ENCODE data around the gene HORMAD2.

Gene HORMAD2

GRCh38 chr22:30113494-30113893 lies 33.2 kb downstream of the HORMAD2 start:
- Histone ChIP-seq H3K36me3 (ENCODE audit: insufficient read depth, low read length) (no peaks in the 10 kb centered on the region), H2AFZ (ENCODE audit: low read length) (peak overlapping the region; percentile 69), H3K79me2 (ENCODE audit: insufficient read depth, low read length) (no peaks in the 10 kb centered on the region)

GRCh38 chr22:30114361-30114760 lies 34.1 kb downstream of the HORMAD2 start:
- Histone ChIP-seq H3K27me3 (ENCODE audit: insufficient read depth, low read length, poor library complexity, severe bottlenecking) (no peaks in the 10 kb centered on the region), H3K36me3 (ENCODE audit: insufficient read depth, low read length) (no peaks in the 10 kb centered on the region), H3K9me3 (ENCODE audit: insufficient read depth, low read depth, low read length) (no peaks in the 10 kb centered on the region), H3K4me1 (ENCODE audit: insufficient read depth, low read length, poor library complexity, severe bottlenecking) (peaks cover 9% of the 10 kb centered on the region), H2AFZ (ENCODE audit: low read length) (no peak overlapping the region), H3K9me2 (replicated peaks; ENCODE audit: low read depth, low read length) (no peaks in the 10 kb centered on the region), H3K4me3 (ENCODE audit: low read length, poor library complexity, severe bottlenecking) (no peak overlapping the region), H4K20me1 (ENCODE audit: insufficient read depth, low read length, poor library complexity, severe bottlenecking) (no peaks in the 10 kb centered on the region), H3K4me2 (ENCODE audit: low read depth, low read length, poor library complexity, severe bottlenecking) (no peak overlapping the region), H3K9ac (ENCODE audit: low read depth, low read length, poor library complexity, severe bottlenecking) (no peak overlapping the region), H3F3A (ENCODE audit: low read depth) (no peaks in the 10 kb centered on the region), H3K79me2 (ENCODE audit: insufficient read depth, low read length) (no peaks in the 10 kb centered on the region)
- TF ChIP-seq CTCF (conservative IDR thresholded peaks at IDR 0.05; ENCODE audit: low read length) (no peak), EZH2phosphoT487 (IDR thresholded peaks at IDR 0.05; ENCODE audit: borderline replicate concordance) (no peak)

More at GRCh38 chr22:30113494-30113893, 33.2 kb downstream of the HORMAD2 start:
- TF ChIP-seq EZH2phosphoT487 (IDR thresholded peaks at IDR 0.05; ENCODE audit: borderline replicate concordance) (no peak), CTCF (conservative IDR thresholded peaks at IDR 0.05; ENCODE audit: low read length) (no peak)
- no peaks in the 10 kb centered on the region for H3F3A ChIP-seq (ENCODE audit: low read depth)
- H3K9me3 ChIP-seq (ENCODE audit: insufficient read depth, low read depth, low read length): no peaks in the 10 kb centered on the region
- H4K20me1 ChIP-seq (ENCODE audit: insufficient read depth, low read length, poor library complexity, severe bottlenecking): no peaks in the 10 kb centered on the region
- H3K27me3 ChIP-seq (ENCODE audit: insufficient read depth, low read length, poor library complexity, severe bottlenecking): no peaks in the 10 kb centered on the region
- H3K4me3 ChIP-seq (ENCODE audit: low read length, poor library complexity, severe bottlenecking): no peak overlapping the region
- H3K9me2 ChIP-seq (replicated peaks; ENCODE audit: low read depth, low read length): no peaks in the 10 kb centered on the region
- peaks cover 11% of the 10 kb centered on the region for H3K4me1 ChIP-seq (ENCODE audit: insufficient read depth, low read length, poor library complexity, severe bottlenecking)
- no peak overlapping the region for H3K4me2 ChIP-seq (ENCODE audit: low read depth, low read length, poor library complexity, severe bottlenecking)
- no peak overlapping the region for H3K9ac ChIP-seq (ENCODE audit: low read depth, low read length, poor library complexity, severe bottlenecking)

- H3K27me3 ChIP-seq (ENCODE audit: insufficient read depth, low read length, poor library complexity, severe bottlenecking): no peaks in the 10 kb centered on the region
- H3K9me2 ChIP-seq (replicated peaks; ENCODE audit: low read depth, low read length): no peaks in the 10 kb centered on the region
- no peaks in the 10 kb centered on the region for H3F3A ChIP-seq (ENCODE audit: low read depth)
- no peaks in the 10 kb centered on the region for H3K9me3 ChIP-seq (ENCODE audit: insufficient read depth, low read depth, low read length)
- H3K9ac ChIP-seq (ENCODE audit: low read depth, low read length, poor library complexity, severe bottlenecking): no peak overlapping the region
- peaks cover 9% of the 10 kb centered on the region for H3K4me1 ChIP-seq (ENCODE audit: insufficient read depth, low read length, poor library complexity, severe bottlenecking)
- no peak overlapping the region for H3K4me2 ChIP-seq (ENCODE audit: low read depth, low read length, poor library complexity, severe bottlenecking)
- no peaks in the 10 kb centered on the region for H4K20me1 ChIP-seq (ENCODE audit: insufficient read depth, low read length, poor library complexity, severe bottlenecking)
- peak overlapping the region; percentile 13; the same call in 1 of the 2 replicates for H2AFZ ChIP-seq (ENCODE audit: low read length)
- H3K79me2 ChIP-seq (ENCODE audit: insufficient read depth, low read length): no peaks in the 10 kb centered on the region
- no peak for TF ChIP-seq EZH2phosphoT487 (IDR thresholded peaks at IDR 0.05; ENCODE audit: borderline replicate concordance)
- no peak for TF ChIP-seq CTCF (conservative IDR thresholded peaks at IDR 0.05; ENCODE audit: low read length)
- no peaks in the 10 kb centered on the region for H3K36me3 ChIP-seq (ENCODE audit: insufficient read depth, low read length)
- no peak overlapping the region for H3K4me3 ChIP-seq (ENCODE audit: low read length, poor library complexity, severe bottlenecking)
These were observed 35.4 kb downstream of the HORMAD2 start for GRCh38 chr22:30115705-30116104.
